ENCODE data around the gene NCK2. TPM values are rescaled to one million over a fixed set of nuclear protein-coding genes. Genes with fewer than 3 reads are reported as not detected.
A peak's percentile ranks its signal among the peaks of the same experiment; 100 is the strongest.

The NCK2 gene
- total RNA-seq, 2 donors from 2014 or later = 31.7 to 39.3 TPM

DNA sequence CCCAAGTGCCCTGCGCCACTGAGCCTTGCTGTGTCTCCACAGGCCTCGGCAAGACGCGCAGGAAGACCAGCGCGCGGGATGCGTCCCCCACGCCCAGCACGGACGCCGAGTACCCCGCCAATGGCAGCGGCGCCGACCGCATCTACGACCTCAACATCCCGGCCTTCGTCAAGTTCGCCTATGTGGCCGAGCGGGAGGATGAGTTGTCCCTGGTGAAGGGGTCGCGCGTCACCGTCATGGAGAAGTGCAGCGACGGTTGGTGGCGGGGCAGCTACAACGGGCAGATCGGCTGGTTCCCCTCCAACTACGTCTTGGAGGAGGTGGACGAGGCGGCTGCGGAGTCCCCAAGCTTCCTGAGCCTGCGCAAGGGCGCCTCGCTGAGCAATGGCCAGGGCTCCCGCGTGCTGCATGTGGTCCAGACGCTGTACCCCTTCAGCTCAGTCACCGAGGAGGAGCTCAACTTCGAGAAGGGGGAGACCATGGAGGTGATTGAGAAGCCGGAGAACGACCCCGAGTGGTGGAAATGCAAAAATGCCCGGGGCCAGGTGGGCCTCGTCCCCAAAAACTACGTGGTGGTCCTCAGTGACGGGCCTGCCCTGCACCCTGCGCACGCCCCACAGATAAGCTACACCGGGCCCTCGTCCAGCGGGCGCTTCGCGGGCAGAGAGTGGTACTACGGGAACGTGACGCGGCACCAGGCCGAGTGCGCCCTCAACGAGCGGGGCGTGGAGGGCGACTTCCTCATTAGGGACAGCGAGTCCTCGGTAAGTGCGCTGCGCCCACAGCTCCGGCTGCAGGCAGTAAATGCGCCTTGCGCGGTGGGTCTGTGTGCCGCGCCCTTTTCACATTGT lies 136.8 kb downstream of the NCK2 start:
- Histone ChIP-seq H3K36me3 (peaks cover 11% of the 10 kb centered on the region), H3K9me3 (no peaks in the 10 kb centered on the region), H3K4me1 (peaks cover 0 to 37% of the 10 kb centered on the region in 2 donors), H3K27ac (no peak overlapping the region), H3K27me3 (no peaks in the 10 kb centered on the region), H3K4me3 (no peak overlapping the region)
- DNase-seq (ENCODE audit: low spot score) = no peak
- TF ChIP-seq, protein P1, sequence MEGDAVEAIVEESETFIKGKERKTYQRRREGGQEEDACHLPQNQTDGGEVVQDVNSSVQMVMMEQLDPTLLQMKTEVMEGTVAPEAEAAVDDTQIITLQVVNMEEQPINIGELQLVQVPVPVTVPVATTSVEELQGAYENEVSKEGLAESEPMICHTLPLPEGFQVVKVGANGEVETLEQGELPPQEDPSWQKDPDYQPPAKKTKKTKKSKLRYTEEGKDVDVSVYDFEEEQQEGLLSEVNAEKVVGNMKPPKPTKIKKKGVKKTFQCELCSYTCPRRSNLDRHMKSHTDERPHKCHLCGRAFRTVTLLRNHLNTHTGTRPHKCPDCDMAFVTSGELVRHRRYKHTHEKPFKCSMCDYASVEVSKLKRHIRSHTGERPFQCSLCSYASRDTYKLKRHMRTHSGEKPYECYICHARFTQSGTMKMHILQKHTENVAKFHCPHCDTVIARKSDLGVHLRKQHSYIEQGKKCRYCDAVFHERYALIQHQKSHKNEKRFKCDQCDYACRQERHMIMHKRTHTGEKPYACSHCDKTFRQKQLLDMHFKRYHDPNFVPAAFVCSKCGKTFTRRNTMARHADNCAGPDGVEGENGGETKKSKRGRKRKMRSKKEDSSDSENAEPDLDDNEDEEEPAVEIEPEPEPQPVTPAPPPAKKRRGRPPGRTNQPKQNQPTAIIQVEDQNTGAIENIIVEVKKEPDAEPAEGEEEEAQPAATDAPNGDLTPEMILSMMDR (IDR thresholded peaks at IDR 0.05) = no peak

DNA sequence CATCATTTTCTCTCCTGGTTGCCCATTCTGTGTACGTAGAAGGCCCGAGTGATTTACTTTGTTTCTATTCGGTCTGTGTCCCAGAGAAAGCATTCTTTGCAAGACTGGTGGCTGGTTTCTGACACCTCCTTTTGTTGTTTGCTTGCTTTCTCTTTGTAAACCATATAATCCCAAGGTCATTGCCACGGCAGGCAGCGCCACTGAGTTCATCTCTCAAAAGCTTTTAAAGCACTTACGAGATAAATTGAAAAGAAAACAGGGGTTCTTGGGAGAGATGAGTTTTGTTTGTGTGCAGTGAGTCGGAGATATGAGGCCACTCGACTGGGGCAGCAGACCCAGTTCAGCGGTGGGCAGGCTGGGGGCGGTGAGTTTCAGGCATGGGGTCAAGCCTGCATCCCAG lies 137.6 kb downstream of the NCK2 start:
- no peaks in the 10 kb centered on the region for H3K9me3 ChIP-seq
- TF ChIP-seq, protein P1 (IDR thresholded peaks at IDR 0.05) = no peak
- no peaks in the 10 kb centered on the region for H3K27me3 ChIP-seq
- H3K4me3 ChIP-seq = no peak overlapping the region
- H3K27ac ChIP-seq = no peak overlapping the region
- peaks cover 0 to 46% of the 10 kb centered on the region in 2 donors for H3K4me1 ChIP-seq
- DNase-seq (ENCODE audit: low spot score) = no peak
- peaks cover 11% of the 10 kb centered on the region for H3K36me3 ChIP-seq

DNA sequence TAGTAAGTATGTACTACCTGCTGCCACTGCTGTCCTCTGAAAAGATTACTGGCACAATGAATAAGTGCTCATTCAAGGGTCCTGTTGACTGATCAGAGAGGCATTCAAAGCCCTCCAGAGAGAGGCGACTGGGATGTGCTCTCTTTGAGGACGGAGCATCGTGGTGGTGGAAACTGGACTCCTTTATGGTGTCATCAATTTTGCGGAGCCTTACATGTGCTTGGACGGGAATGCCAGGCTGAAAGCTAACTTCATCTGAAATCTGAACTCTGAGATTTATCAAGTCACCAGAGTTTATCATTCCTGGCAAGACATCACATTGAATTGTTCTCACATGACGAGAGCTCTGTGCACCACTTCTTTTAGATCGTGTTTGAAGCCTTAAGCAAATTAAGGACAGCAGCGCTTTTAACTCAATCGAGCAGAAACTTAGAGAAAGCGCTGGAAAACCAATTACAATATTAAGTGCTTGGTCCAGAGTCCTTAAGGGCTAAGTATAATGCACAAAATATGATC lies 138.3 kb downstream of the NCK2 start:
- no peak for DNase-seq (ENCODE audit: low spot score)
- Histone ChIP-seq H3K9me3 (no peaks in the 10 kb centered on the region), H3K27me3 (no peaks in the 10 kb centered on the region), H3K4me1 (peaks cover 0 to 52% of the 10 kb centered on the region in 2 donors), H3K4me3 (no peak overlapping the region), H3K27ac (no peak overlapping the region), H3K36me3 (peaks cover 11% of the 10 kb centered on the region)
- TF ChIP-seq, protein P1 (IDR thresholded peaks at IDR 0.05) = no peak

DNA sequence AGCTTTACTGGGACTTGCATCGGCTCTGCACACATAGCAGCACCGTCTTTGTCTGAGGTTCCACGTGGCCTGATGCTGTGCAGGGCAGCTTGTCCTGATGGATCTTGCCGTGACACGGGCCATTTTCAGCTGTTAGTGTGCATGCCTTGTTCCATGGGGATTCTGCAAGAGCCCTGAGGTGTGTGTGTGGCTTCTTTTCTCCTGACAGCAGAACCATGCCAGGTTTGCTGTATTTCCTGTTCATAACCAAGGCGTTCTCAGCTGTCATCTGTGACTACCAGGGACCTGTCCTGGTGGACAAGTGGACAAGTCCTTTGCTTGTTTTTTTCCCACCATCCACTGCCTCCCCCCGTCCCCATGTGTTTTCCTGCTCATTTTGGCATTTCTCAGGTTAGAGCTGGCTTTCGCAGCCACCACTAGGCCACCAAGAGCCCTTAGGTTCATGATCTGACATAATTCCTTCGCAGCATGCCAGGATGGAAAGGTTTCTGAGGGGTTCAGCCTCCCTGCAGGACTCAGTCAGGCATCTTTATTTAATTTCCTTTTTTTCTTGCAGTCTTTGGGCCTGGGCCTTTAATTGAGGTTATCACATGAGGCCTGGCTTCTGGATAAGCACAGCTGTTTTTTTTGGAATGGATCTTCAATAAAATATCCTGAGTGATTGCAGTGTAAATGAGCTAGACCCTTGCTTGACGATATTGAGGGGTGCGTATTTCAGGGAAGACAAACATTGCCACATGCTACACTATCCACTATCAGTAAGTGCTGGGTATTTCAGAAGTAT lies 139.4 kb downstream of the NCK2 start:
- peak overlapping the region in 1 of 2 donors; percentile 35 for H3K27ac ChIP-seq

DNA sequence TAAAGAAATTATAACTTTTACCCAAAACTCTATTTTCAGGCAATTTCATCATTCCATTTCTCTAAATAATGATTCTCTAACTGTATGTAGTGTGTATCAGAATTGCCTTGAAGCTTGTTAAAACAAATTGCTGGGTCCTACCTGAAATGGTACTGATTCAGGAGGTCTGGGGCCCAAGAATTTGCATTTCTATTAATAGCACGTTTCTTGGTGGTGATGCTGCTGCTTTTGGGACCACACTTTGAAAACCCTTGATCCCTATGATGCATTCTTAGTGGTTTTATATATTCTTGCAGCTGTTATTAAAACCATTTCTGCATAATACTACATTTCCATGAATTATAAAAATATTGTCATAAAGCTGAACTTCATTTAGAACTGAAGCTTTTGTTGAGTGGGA lies 140.7 kb downstream of the NCK2 start:
- TF ChIP-seq, protein P1 (IDR thresholded peaks at IDR 0.05) = no peak
- Histone ChIP-seq H3K36me3 (peaks cover 11% of the 10 kb centered on the region), H3K27ac (peak overlapping the region; percentile 15 to 57), H3K27me3 (no peaks in the 10 kb centered on the region), H3K4me1 (peaks cover 0 to 54% of the 10 kb centered on the region in 2 donors), H3K9me3 (no peaks in the 10 kb centered on the region), H3K4me3 (no peak overlapping the region)
- no peak for DNase-seq (ENCODE audit: low spot score)

More for the DNA sequence above, 139.4 kb downstream of the NCK2 start:
- Histone ChIP-seq H3K4me3 (no peak overlapping the region), H3K4me1 (peaks cover 0 to 54% of the 10 kb centered on the region in 2 donors), H3K27me3 (no peaks in the 10 kb centered on the region), H3K9me3 (no peaks in the 10 kb centered on the region), H3K36me3 (peaks cover 11% of the 10 kb centered on the region)
- TF ChIP-seq, protein P1 (IDR thresholded peaks at IDR 0.05) = no peak
- peak; percentile 50 for DNase-seq (ENCODE audit: low spot score)
